ENCODE data around the gene CDC42EP2. TPM values are rescaled to one million over a fixed set of nuclear protein-coding genes. Genes with fewer than 3 reads are reported as not detected.
A peak's percentile ranks its signal among the peaks of the same experiment; 100 is the strongest.

CDC42EP2 gene
- total RNA-seq, 1 donor, result 15.6 TPM

DNA sequence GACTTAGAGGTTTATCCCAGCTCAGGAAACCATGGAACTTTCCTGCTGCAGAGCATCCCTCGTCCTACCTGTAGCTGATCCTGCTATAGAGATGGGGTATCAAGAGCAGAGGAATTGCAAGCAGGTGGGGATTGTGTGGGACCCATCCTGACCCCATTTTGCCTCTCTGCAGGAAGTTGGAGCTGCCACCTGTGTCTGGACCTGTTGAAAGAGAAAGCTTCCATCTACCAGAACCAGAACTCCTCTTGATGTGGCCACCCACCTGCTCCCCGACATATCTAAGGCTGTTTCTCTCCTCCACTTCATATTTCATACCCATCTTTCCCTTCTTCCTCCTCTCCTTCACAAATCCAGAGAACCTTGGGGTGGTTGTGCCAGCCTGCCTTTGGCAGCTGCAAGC is 36.8 kb downstream of the CDC42EP2 start:
- H3K79me2 ChIP-seq (ENCODE audit: insufficient read depth, low read length), result no peaks in the 10 kb centered on the region
- H3K27ac ChIP-seq (ENCODE audit: low read depth, low read length), result no peak overlapping the region
- no peak overlapping the region for H3K4me2 ChIP-seq (ENCODE audit: insufficient read depth, low read length)
- H2AFZ ChIP-seq (ENCODE audit: low read length), result no peak overlapping the region
- TF ChIP-seq, protein P1, sequence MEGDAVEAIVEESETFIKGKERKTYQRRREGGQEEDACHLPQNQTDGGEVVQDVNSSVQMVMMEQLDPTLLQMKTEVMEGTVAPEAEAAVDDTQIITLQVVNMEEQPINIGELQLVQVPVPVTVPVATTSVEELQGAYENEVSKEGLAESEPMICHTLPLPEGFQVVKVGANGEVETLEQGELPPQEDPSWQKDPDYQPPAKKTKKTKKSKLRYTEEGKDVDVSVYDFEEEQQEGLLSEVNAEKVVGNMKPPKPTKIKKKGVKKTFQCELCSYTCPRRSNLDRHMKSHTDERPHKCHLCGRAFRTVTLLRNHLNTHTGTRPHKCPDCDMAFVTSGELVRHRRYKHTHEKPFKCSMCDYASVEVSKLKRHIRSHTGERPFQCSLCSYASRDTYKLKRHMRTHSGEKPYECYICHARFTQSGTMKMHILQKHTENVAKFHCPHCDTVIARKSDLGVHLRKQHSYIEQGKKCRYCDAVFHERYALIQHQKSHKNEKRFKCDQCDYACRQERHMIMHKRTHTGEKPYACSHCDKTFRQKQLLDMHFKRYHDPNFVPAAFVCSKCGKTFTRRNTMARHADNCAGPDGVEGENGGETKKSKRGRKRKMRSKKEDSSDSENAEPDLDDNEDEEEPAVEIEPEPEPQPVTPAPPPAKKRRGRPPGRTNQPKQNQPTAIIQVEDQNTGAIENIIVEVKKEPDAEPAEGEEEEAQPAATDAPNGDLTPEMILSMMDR (IDR thresholded peaks at IDR 0.05; ENCODE audit: extremely low read depth, low read depth, low read length), result no peak
- peaks cover 64% of the 10 kb centered on the region for H3K36me3 ChIP-seq (ENCODE audit: insufficient read depth, low read length)
- no peaks in the 10 kb centered on the region for H3K9me3 ChIP-seq (ENCODE audit: low read depth, low read length)
- H3K4me1 ChIP-seq (ENCODE audit: insufficient read depth, low read length), result peaks cover 17% of the 10 kb centered on the region
- no peak overlapping the region for H3K4me3 ChIP-seq (ENCODE audit: insufficient read depth, low read length)
- no peak for DNase-seq (ENCODE audit: insufficient read length, low spot score, missing footprints)
- H4K20me1 ChIP-seq (ENCODE audit: insufficient read depth, low read length), result peaks cover 20% of the 10 kb centered on the region
- peaks cover 13% of the 10 kb centered on the region for H3K27me3 ChIP-seq (ENCODE audit: insufficient read depth, low read length)

DNA sequence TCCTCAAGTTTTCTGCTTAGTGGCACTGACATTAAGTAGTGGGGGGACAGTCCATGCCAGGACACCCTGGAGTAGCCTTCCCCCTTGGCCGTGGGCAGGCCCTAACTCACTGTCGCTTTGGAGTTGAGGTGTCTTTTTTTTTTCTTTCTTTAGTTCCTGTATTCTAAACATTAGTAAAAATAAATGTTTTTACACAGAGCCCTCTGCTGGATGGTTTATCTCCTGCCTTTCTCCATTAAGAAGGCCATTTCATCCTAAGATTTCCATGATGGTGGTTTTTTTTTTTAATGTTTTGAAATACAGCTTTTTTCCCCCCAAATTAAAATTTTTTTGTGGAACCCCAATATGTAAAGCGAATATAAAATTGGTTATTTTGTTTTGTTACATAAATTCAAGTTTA is 38.1 kb downstream of the CDC42EP2 start:
- peak; percentile 77 for DNase-seq (ENCODE audit: insufficient read length, low spot score, missing footprints)
- H4K20me1 ChIP-seq (ENCODE audit: insufficient read depth, low read length), result peaks cover 20% of the 10 kb centered on the region
- peaks cover 53% of the 10 kb centered on the region for H3K36me3 ChIP-seq (ENCODE audit: insufficient read depth, low read length)
- H3K4me1 ChIP-seq (ENCODE audit: insufficient read depth, low read length), result peaks cover 17% of the 10 kb centered on the region
- no peak overlapping the region for H3K27ac ChIP-seq (ENCODE audit: low read depth, low read length)
- no peaks in the 10 kb centered on the region for H3K79me2 ChIP-seq (ENCODE audit: insufficient read depth, low read length)
- H3K4me2 ChIP-seq (ENCODE audit: insufficient read depth, low read length), result no peak overlapping the region
- TF ChIP-seq, protein P1 (IDR thresholded peaks at IDR 0.05; ENCODE audit: extremely low read depth, low read depth, low read length), result peak; percentile 49
- H2AFZ ChIP-seq (ENCODE audit: low read length), result no peak overlapping the region
- H3K4me3 ChIP-seq (ENCODE audit: insufficient read depth, low read length), result no peak overlapping the region
- H3K27me3 ChIP-seq (ENCODE audit: insufficient read depth, low read length), result peaks cover 25% of the 10 kb centered on the region
- H3K9me3 ChIP-seq (ENCODE audit: low read depth, low read length), result no peaks in the 10 kb centered on the region

DNA sequence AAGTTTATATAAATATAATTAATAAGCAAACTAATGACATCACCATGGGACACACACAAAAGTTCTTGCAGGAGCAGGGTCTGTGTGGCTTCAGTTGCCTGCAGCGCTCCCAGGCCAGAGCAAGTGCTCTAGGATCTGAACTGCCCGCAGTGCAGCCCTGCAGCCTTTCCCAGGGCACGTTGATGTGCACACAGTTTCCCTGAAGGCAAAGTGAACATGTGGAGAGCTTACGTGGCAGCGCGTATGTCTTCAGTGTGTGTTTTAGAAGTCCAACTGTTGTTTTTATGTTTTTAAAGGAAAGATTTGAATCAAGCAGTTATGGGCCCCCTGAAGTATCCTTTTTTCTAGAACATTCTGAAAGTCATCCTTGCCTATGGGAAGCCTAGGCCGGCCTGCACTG is 38.7 kb downstream of the CDC42EP2 start:
- Histone ChIP-seq H3K4me3 (ENCODE audit: insufficient read depth, low read length) (no peak overlapping the region), H3K27ac (ENCODE audit: low read depth, low read length) (no peak overlapping the region), H3K79me2 (ENCODE audit: insufficient read depth, low read length) (no peaks in the 10 kb centered on the region), H3K9me3 (ENCODE audit: low read depth, low read length) (no peaks in the 10 kb centered on the region), H2AFZ (ENCODE audit: low read length) (no peak overlapping the region), H3K4me2 (ENCODE audit: insufficient read depth, low read length) (peak overlapping the region; percentile 99), H3K36me3 (ENCODE audit: insufficient read depth, low read length) (peaks cover 47% of the 10 kb centered on the region), H4K20me1 (ENCODE audit: insufficient read depth, low read length) (peaks cover 20% of the 10 kb centered on the region), H3K4me1 (ENCODE audit: insufficient read depth, low read length) (peaks cover 17% of the 10 kb centered on the region), H3K27me3 (ENCODE audit: insufficient read depth, low read length) (peaks cover 30% of the 10 kb centered on the region)
- TF ChIP-seq, protein P1 (IDR thresholded peaks at IDR 0.05; ENCODE audit: extremely low read depth, low read depth, low read length), result no peak
- no peak for DNase-seq (ENCODE audit: insufficient read length, low spot score, missing footprints)

DNA sequence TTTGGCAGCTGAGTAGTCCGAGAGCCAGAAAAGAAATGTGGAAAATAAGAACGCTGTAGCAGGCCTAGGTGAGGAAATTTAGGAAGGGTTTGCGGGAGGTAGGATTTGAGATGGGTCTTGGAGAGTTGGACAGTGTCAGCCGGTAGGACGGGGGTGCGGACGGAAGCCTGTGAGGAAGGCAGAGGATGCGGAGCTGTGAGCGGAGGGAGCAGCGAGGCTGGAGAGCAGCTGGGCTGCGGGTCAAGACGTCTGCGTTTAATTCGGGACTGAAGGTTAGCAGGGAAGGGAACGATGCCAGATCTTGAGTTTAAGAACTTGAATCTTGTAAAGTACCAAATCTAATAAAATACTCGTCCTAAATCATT is 39.2 kb downstream of the CDC42EP2 start:
- TF ChIP-seq, protein P1 (IDR thresholded peaks at IDR 0.05; ENCODE audit: extremely low read depth, low read depth, low read length), result no peak
- Histone ChIP-seq H3K79me2 (ENCODE audit: insufficient read depth, low read length) (no peaks in the 10 kb centered on the region), H3K27me3 (ENCODE audit: insufficient read depth, low read length) (peaks cover 30% of the 10 kb centered on the region), H3K4me2 (ENCODE audit: insufficient read depth, low read length) (peak overlapping the region; percentile 99), H2AFZ (ENCODE audit: low read length) (peak overlapping the region; percentile 22), H3K27ac (ENCODE audit: low read depth, low read length) (peak overlapping the region; percentile 41), H3K36me3 (ENCODE audit: insufficient read depth, low read length) (peaks cover 42% of the 10 kb centered on the region), H3K4me1 (ENCODE audit: insufficient read depth, low read length) (peaks cover 17% of the 10 kb centered on the region), H3K9me3 (ENCODE audit: low read depth, low read length) (no peaks in the 10 kb centered on the region), H4K20me1 (ENCODE audit: insufficient read depth, low read length) (peaks cover 20% of the 10 kb centered on the region), H3K4me3 (ENCODE audit: insufficient read depth, low read length) (peak overlapping the region; percentile 79)
- no peak for DNase-seq (ENCODE audit: insufficient read length, low spot score, missing footprints)

Measured in osteoblast (primary cell).